Upper lobe of left lung (tissue), 6 donors: ENCODE results near the gene SUMF1. TPM values are rescaled to one million over a fixed set of nuclear protein-coding genes. Genes with fewer than 3 reads are reported as not detected.

Experiments used
- ATAC-seq, 2 donors: fragments of 200-7000 bp; cut with Tn5 transposase; one replicate each; pipeline ENCODE4 v1.9.1; 2022; ENCODE audit warnings: mild to moderate bottlenecking in 2 of 2, moderate library complexity in 2 of 2; ENCODE audit not compliant: low FRiP score in 2 of 2
- DNase-seq, 2 donors: peaks; one replicate each; pipeline ENCODE4 v3.0.0-alpha.2; 2019 to 2020
- H3K27ac ChIP-seq, 4 donors: fragments of 200-600 bp; sonication (generic); one replicate each; pipeline ENCODE4 v1.5.1; 2016 to 2019
- H3K27me3 ChIP-seq, 4 donors: fragments of 200-600 bp; sonication (generic); one replicate each; pipeline ENCODE4 v1.5.1; 2017 to 2019
- H3K36me3 ChIP-seq, 4 donors: fragments of 200-600 bp; sonication (generic); one replicate each; pipeline ENCODE4 v1.5.1; 2016 to 2019
- H3K4me1 ChIP-seq, 4 donors: fragments of 200-600 bp; sonication (generic); one replicate each; pipeline ENCODE4 v1.5.1; 2018 to 2019
- H3K4me3 ChIP-seq, 4 donors: fragments of 200-600 bp; sonication (generic); one replicate each; pipeline ENCODE4 v1.5.1; 2017 to 2019; ENCODE audit warnings: mild to moderate bottlenecking in 2 of 4, moderate library complexity in 1 of 4
- H3K9me3 ChIP-seq, 4 donors: fragments of 200-600 bp; sonication (generic); one replicate each; pipeline ENCODE4 v1.5.1; 2018 to 2019
- CTCF ChIP-seq, 6 experiments: fragments of 450-650 bp in 4 of 6; fragments of 200-600 bp in 2 of 6; sonication (generic) in 2 of 6; IDR thresholded peaks; one replicate each; pipeline ENCODE4 v1.5.1; 2016 to 2019; ENCODE audit warnings: antibody characterized with exemption in 6 of 6
- EP300 ChIP-seq, 4 donors: sonication (generic); formaldehyde crosslinking; IDR thresholded peaks; one replicate each; pipeline ENCODE4 v1.5.1; 2017; ENCODE audit warnings: antibody characterized with exemption in 4 of 4, control low read depth in 2 of 4
- POLR2A ChIP-seq, 4 donors: fragments of 450-650 bp; IDR thresholded peaks; one replicate each; pipeline ENCODE4 v1.5.1; 2016 to 2017; ENCODE audit warnings: antibody characterized with exemption in 4 of 4, mild to moderate bottlenecking in 2 of 4
- POLR2AphosphoS5 ChIP-seq, 2 donors: sonication (generic); formaldehyde crosslinking; IDR thresholded peaks; one replicate each; pipeline ENCODE4 v1.5.1; 2017; ENCODE audit warnings: antibody characterized with exemption in 2 of 2
- WGBS, 2 donors: methylation state at CpG; one replicate each; pipeline ENCODE4 v1.1.5; 2017 to 2018; 5-methylcytosine and 5-hydroxymethylcytosine counted together
- total RNA-seq, 6 donors: library from RNA; depleted of rRNA in 4 of 6; stranded (reverse); fragments of >200 nt in 4 of 6; gene quantifications; one replicate each; pipeline versions ENCODE4 v1.1.0 to v1.2.1, GENCODE V29; 2016 to 2021
- donor health status: DM: no; HTN: no; CAD: no; lungs with moderate emphysema.
- donor health status: DM: no; HTN: yes; CAD: no; lungs with severe emphysema.

The SUMF1 gene
- total RNA-seq, 6 donors from 2014 or later = 34.5 to 63.0 (median 54.0) TPM

- WGBS, 2 donors = 93 to 94% methylated on average over 2 of the region's 2 CpGs
These were observed 90.6 kb downstream of the SUMF1 start for GRCh38 chr3:4376499-4376898.

GRCh38 chr3:4375911-4376310 is 91.2 kb downstream of the SUMF1 start:
- Histone ChIP-seq H3K27ac (no peak overlapping the region), H3K4me1 (no peaks in the 10 kb centered on the region), H3K9me3 (peaks cover 0 to 10% (median 2%) of the 10 kb centered on the region in 4 donors), H3K27me3 (no peaks in the 10 kb centered on the region), H3K36me3 (peaks cover 0 to 7% (median 1%) of the 10 kb centered on the region in 4 donors), H3K4me3 (no peak overlapping the region)
- TF ChIP-seq POLR2AphosphoS5 (IDR thresholded peaks at IDR 0.05) = no peak
- TF ChIP-seq POLR2A (IDR thresholded peaks at IDR 0.05) = no peak
- no peak for TF ChIP-seq EP300 (IDR thresholded peaks at IDR 0.05)
- no peak for TF ChIP-seq CTCF (IDR thresholded peaks at IDR 0.05)
- no peak for ATAC-seq
- DNase-seq = no peak
- 82 to 83% methylated on average over 2 of the region's 2 CpGs for WGBS, 2 donors

More at GRCh38 chr3:4376499-4376898, 90.6 kb downstream of the SUMF1 start:
- DNase-seq (no peak), ATAC-seq (no peak)
- no peaks in the 10 kb centered on the region for H3K27me3 ChIP-seq
- H3K36me3 ChIP-seq = peaks cover 0 to 7% (median 1%) of the 10 kb centered on the region in 4 donors
- H3K9me3 ChIP-seq = peaks cover 0 to 10% (median 2%) of the 10 kb centered on the region in 4 donors
- no peak overlapping the region for H3K27ac ChIP-seq
- H3K4me3 ChIP-seq = no peak overlapping the region
- TF ChIP-seq CTCF (IDR thresholded peaks at IDR 0.05) (no peak), POLR2A (IDR thresholded peaks at IDR 0.05) (no peak), POLR2AphosphoS5 (IDR thresholded peaks at IDR 0.05) (no peak), EP300 (IDR thresholded peaks at IDR 0.05) (no peak)
- no peaks in the 10 kb centered on the region for H3K4me1 ChIP-seq

GRCh38 chr3:4373669-4374068 is 93.4 kb downstream of the SUMF1 start:
- Histone ChIP-seq H3K36me3 (peaks cover 0 to 7% (median 1%) of the 10 kb centered on the region in 4 donors), H3K27me3 (no peaks in the 10 kb centered on the region), H3K9me3 (peaks cover 0 to 10% (median 2%) of the 10 kb centered on the region in 4 donors), H3K4me1 (no peaks in the 10 kb centered on the region), H3K4me3 (no peak overlapping the region), H3K27ac (no peak overlapping the region)
- ATAC-seq = no peak
- TF ChIP-seq POLR2A (IDR thresholded peaks at IDR 0.05) (no peak), CTCF (IDR thresholded peaks at IDR 0.05) (no peak), POLR2AphosphoS5 (IDR thresholded peaks at IDR 0.05) (no peak), EP300 (IDR thresholded peaks at IDR 0.05) (no peak)
- no peak for DNase-seq

- no peak for ATAC-seq
- TF ChIP-seq POLR2AphosphoS5 (IDR thresholded peaks at IDR 0.05) (no peak), POLR2A (IDR thresholded peaks at IDR 0.05) (no peak), CTCF (IDR thresholded peaks at IDR 0.05) (no peak), EP300 (IDR thresholded peaks at IDR 0.05) (no peak)
- H3K27me3 ChIP-seq = no peaks in the 10 kb centered on the region
- H3K9me3 ChIP-seq = no peaks in the 10 kb centered on the region
- H3K4me1 ChIP-seq = no peaks in the 10 kb centered on the region
- H3K27ac ChIP-seq = no peak overlapping the region
- H3K36me3 ChIP-seq = peaks cover 0 to 6% (median 0%) of the 10 kb centered on the region in 4 donors
- H3K4me3 ChIP-seq = no peak overlapping the region
- no peak for DNase-seq
- 96 to 100% methylated on average over 2 of the region's 2 CpGs for WGBS, 2 donors
These were observed 104.5 kb downstream of the SUMF1 start for GRCh38 chr3:4362523-4362922.

- Histone ChIP-seq H3K4me3 (no peak overlapping the region), H3K36me3 (peaks cover 0 to 6% (median 0%) of the 10 kb centered on the region in 4 donors), H3K9me3 (no peaks in the 10 kb centered on the region), H3K4me1 (peaks cover 4 to 8% (median 7%) of the 10 kb centered on the region in 4 donors), H3K27me3 (no peaks in the 10 kb centered on the region), H3K27ac (no peak overlapping the region)
- no peak for TF ChIP-seq EP300 (IDR thresholded peaks at IDR 0.05)
- TF ChIP-seq CTCF (IDR thresholded peaks at IDR 0.05) = no peak
- TF ChIP-seq POLR2AphosphoS5 (IDR thresholded peaks at IDR 0.05) = no peak
- no peak for TF ChIP-seq POLR2A (IDR thresholded peaks at IDR 0.05)
- no peak for ATAC-seq
- no peak for DNase-seq
- 77 to 85% methylated on average over 6 of the region's 6 CpGs for WGBS, 2 donors
These were observed 106.3 kb downstream of the SUMF1 start for GRCh38 chr3:4360817-4361216.
